Activated CD4-positive, CD25-positive, alpha-beta regulatory T cell (primary cell): Measurements from ENCODE around the gene SLC12A8.

Experiments
- DNase-seq, 4 experiments: peaks; one replicate each; lab custom pipeline; 2025; lab: John Stamatoyannopoulos, UW

Gene SLC12A8

GRCh38 chr3:125186261-125186787 is 26.2 kb downstream of the SLC12A8 start:
- no peak for DNase-seq

GRCh38 chr3:125185805-125186204 is 26.7 kb downstream of the SLC12A8 start:
- DNase-seq, result no peak

GRCh38 chr3:125179884-125180240 is 32.7 kb downstream of the SLC12A8 start:
- no peak for DNase-seq

GRCh38 chr3:125179143-125179883 is 33.2 kb downstream of the SLC12A8 start:
- no peak for DNase-seq

GRCh38 chr3:125177746-125178145 is 34.8 kb downstream of the SLC12A8 start:
- DNase-seq, result no peak

- no peak for DNase-seq
Measured at GRCh38 chr3:125175295-125176078, 37.1 kb downstream of the SLC12A8 start.

GRCh38 chr3:125172346-125172745 is 40.2 kb downstream of the SLC12A8 start:
- no peak for DNase-seq

- DNase-seq, result no peak
Measured at GRCh38 chr3:125168711-125169393, 43.7 kb downstream of the SLC12A8 start.

GRCh38 chr3:125166599-125167136 is 45.9 kb downstream of the SLC12A8 start:
- no peak for DNase-seq

GRCh38 chr3:125165948-125166553 is 46.5 kb downstream of the SLC12A8 start:
- DNase-seq, result no peak

- no peak for DNase-seq
Measured at GRCh38 chr3:125165189-125165947, 47.2 kb downstream of the SLC12A8 start.

- no peak for DNase-seq
Measured at GRCh38 chr3:125163739-125164601, 48.6 kb downstream of the SLC12A8 start.

- DNase-seq, result no peak
Measured at GRCh38 chr3:125161607-125162219, 50.8 kb downstream of the SLC12A8 start.

GRCh38 chr3:125160606-125161371 is 51.8 kb downstream of the SLC12A8 start:
- no peak for DNase-seq

- DNase-seq, result no peak
Measured at GRCh38 chr3:125157183-125157582, 55.4 kb downstream of the SLC12A8 start.

- DNase-seq, result no peak
Measured at GRCh38 chr3:125156456-125156855, 56.1 kb downstream of the SLC12A8 start.

GRCh38 chr3:125154800-125155269 is 57.7 kb downstream of the SLC12A8 start:
- no peak for DNase-seq

GRCh38 chr3:125154110-125154509 is 58.4 kb downstream of the SLC12A8 start:
- DNase-seq, result no peak

- no peak for DNase-seq
Measured at GRCh38 chr3:125152951-125153350, 59.6 kb downstream of the SLC12A8 start.
